GM12878 (cell line): ENCODE results near the gene HPD. TPM values are rescaled to one million over a fixed set of nuclear protein-coding genes. Genes with fewer than 3 reads are reported as not detected.

Experiments
- EGR1 ChIP-seq, 2 experiments: IDR thresholded peaks; 1 replicate in 1 of 2; 2 replicates in 1 of 2; pipeline ENCODE4 v1.6.1; 2011 to 2012; ENCODE audit warnings: low read depth in 2 of 2, low read length in 2 of 2, borderline replicate concordance in 1 of 2, mild to moderate bottlenecking in 1 of 2, moderate library complexity in 1 of 2
- ELK1 ChIP-seq: IDR thresholded peaks from 2 replicates; pipeline ENCODE4 v1.6.1; 2012; ENCODE audit warnings: low read depth, low read length, improper control_type of control experiment
- MTA2 ChIP-seq: fragments of 450-650 bp; IDR thresholded peaks from 2 replicates; pipeline ENCODE4 v1.6.1; 2016; ENCODE audit warnings: low read depth, mild to moderate bottlenecking, moderate library complexity
- NBN ChIP-seq: fragments of 450-650 bp; IDR thresholded peaks from 2 replicates; pipeline ENCODE4 v1.6.1; 2016
- NR2C2 ChIP-seq: IDR thresholded peaks from 2 replicates; pipeline ENCODE4 v1.6.1; 2011; ENCODE audit warnings: borderline replicate concordance, low read depth; ENCODE audit not compliant: control insufficient read depth, insufficient read length
- PBX3 ChIP-seq: IDR thresholded peaks from 2 replicates; pipeline ENCODE4 v1.6.1; 2011; ENCODE audit warnings: mild to moderate bottlenecking, low read depth, low read length, moderate library complexity; ENCODE audit not compliant: insufficient replicate concordance
- RELA ChIP-seq: fragments of 450-650 bp; IDR thresholded peaks from 2 replicates; pipeline ENCODE4 v1.8.0; 2014; ENCODE audit warnings: borderline replicate concordance; ENCODE audit not compliant: partially characterized antibody
- SMAD1 ChIP-seq: fragments of 450-650 bp; IDR thresholded peaks from 2 replicates; pipeline ENCODE4 v1.6.1; 2018; ENCODE audit warnings: mild to moderate bottlenecking, low read depth; ENCODE audit not compliant: partially characterized antibody
- SMC3 ChIP-seq: IDR thresholded peaks from 2 replicates; pipeline ENCODE4 v1.6.1; 2011; ENCODE audit warnings: low read length, improper control_type of control experiment, borderline replicate concordance
- TAF1 ChIP-seq: IDR thresholded peaks from 2 replicates; pipeline ENCODE4 v1.6.1; 2011; ENCODE audit warnings: mild to moderate bottlenecking, low read depth, low read length, borderline replicate concordance
- YBX1 ChIP-seq: fragments of 450-650 bp; IDR thresholded peaks from 2 replicates; pipeline ENCODE4 v1.6.1; 2016; ENCODE audit warnings: antibody characterized with exemption
- ZBTB11 ChIP-seq: fragments of 450-650 bp; formaldehyde crosslinking; IDR thresholded peaks from 2 replicates; pipeline ENCODE4 v1.5.0; 2022; ENCODE audit warnings: mild to moderate bottlenecking, missing genetic modification characterization
- polyA plus RNA-seq, 11 experiments: library from polyadenylated mRNA; depleted of rRNA in 4 of 11; unstranded in 6 of 11; stranded (reverse) in 5 of 11; fragments of >200 nt; fragmentation: Nextera tagmentation in 4 of 11; fragmentation: Illumina TruSeq in 1 of 11; extraction: Ambion mirVana in 4 of 11; extraction: Trizol in 1 of 11; gene quantifications; 1 replicate in 1 of 11; 2 replicates in 10 of 11; pipeline versions ENCODE4 v1.2.1 to v1.2.3, GENCODE V29; 2011 to 2016; ENCODE audit warnings: inconsistent platforms in 2 of 11, missing spikeins in 2 of 11, low read depth in 1 of 11
- total RNA-seq, 4 experiments: library from RNA; depleted of rRNA in 3 of 4; stranded (reverse); fragments of >200 nt in 3 of 4; fragmentation: Illumina TruSeq in 1 of 4; extraction: Trizol in 1 of 4; gene quantifications; 2 replicates each; pipeline versions ENCODE4 v1.2.1 to v1.2.3, GENCODE V29; 2013 to 2021
- TF ChIP-seq, protein P1 (sequence below): fragments of 450-650 bp; IDR thresholded peaks from 2 replicates; pipeline ENCODE4 v1.6.1; 2017; ENCODE audit warnings: mild to moderate bottlenecking, moderate library complexity
- TF ChIP-seq, protein P2 (sequence below): fragments of 450-650 bp; formaldehyde crosslinking; IDR thresholded peaks from 2 replicates; pipeline ENCODE4 v1.4.0; 2020; ENCODE audit warnings: mild to moderate bottlenecking, moderate library complexity

HPD gene
- total and polyA plus RNA-seq, 10 of the 15 experiments (the other 5 are each of a cell fraction or from before 2014, with no cell fraction given), result 0.04 to 0.69 (median 0.28) TPM; not detected in 7

GRCh38 chr12:121789800-121790728 is 68.6 kb downstream of the HPD start (continued):
- TF ChIP-seq ZBTB11, result no peak
- TF ChIP-seq TAF1, result 0 out of 2 replicates have a peak, but pooled peaks have one; percentile 38
- TF ChIP-seq ELK1, result no peak
- TF ChIP-seq NBN, result peak; percentile 86
- TF ChIP-seq, protein P1, sequence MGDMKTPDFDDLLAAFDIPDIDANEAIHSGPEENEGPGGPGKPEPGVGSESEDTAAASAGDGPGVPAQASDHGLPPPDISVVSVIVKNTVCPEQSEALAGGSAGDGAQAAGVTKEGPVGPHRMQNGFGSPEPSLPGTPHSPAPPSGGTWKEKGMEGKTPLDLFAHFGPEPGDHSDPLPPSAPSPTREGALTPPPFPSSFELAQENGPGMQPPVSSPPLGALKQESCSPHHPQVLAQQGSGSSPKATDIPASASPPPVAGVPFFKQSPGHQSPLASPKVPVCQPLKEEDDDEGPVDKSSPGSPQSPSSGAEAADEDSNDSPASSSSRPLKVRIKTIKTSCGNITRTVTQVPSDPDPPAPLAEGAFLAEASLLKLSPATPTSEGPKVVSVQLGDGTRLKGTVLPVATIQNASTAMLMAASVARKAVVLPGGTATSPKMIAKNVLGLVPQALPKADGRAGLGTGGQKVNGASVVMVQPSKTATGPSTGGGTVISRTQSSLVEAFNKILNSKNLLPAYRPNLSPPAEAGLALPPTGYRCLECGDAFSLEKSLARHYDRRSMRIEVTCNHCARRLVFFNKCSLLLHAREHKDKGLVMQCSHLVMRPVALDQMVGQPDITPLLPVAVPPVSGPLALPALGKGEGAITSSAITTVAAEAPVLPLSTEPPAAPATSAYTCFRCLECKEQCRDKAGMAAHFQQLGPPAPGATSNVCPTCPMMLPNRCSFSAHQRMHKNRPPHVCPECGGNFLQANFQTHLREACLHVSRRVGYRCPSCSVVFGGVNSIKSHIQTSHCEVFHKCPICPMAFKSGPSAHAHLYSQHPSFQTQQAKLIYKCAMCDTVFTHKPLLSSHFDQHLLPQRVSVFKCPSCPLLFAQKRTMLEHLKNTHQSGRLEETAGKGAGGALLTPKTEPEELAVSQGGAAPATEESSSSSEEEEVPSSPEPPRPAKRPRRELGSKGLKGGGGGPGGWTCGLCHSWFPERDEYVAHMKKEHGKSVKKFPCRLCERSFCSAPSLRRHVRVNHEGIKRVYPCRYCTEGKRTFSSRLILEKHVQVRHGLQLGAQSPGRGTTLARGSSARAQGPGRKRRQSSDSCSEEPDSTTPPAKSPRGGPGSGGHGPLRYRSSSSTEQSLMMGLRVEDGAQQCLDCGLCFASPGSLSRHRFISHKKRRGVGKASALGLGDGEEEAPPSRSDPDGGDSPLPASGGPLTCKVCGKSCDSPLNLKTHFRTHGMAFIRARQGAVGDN, result peak; percentile 90
- peak; percentile 29 for TF ChIP-seq RELA
- peak; percentile 63 for TF ChIP-seq MTA2
- TF ChIP-seq, protein P2, sequence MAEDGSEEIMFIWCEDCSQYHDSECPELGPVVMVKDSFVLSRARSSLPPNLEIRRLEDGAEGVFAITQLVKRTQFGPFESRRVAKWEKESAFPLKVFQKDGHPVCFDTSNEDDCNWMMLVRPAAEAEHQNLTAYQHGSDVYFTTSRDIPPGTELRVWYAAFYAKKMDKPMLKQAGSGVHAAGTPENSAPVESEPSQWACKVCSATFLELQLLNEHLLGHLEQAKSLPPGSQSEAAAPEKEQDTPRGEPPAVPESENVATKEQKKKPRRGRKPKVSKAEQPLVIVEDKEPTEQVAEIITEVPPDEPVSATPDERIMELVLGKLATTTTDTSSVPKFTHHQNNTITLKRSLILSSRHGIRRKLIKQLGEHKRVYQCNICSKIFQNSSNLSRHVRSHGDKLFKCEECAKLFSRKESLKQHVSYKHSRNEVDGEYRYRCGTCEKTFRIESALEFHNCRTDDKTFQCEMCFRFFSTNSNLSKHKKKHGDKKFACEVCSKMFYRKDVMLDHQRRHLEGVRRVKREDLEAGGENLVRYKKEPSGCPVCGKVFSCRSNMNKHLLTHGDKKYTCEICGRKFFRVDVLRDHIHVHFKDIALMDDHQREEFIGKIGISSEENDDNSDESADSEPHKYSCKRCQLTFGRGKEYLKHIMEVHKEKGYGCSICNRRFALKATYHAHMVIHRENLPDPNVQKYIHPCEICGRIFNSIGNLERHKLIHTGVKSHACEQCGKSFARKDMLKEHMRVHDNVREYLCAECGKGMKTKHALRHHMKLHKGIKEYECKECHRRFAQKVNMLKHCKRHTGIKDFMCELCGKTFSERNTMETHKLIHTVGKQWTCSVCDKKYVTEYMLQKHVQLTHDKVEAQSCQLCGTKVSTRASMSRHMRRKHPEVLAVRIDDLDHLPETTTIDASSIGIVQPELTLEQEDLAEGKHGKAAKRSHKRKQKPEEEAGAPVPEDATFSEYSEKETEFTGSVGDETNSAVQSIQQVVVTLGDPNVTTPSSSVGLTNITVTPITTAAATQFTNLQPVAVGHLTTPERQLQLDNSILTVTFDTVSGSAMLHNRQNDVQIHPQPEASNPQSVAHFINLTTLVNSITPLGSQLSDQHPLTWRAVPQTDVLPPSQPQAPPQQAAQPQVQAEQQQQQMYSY (CRISPR knock-in tag), result no peak
- TF ChIP-seq NR2C2, result no peak
- no peak for TF ChIP-seq PBX3
- peak in 1 of 2 experiments; percentile 63; a peak in 2 of 3 replicates for TF ChIP-seq EGR1 (IDR thresholded peaks at IDR 0.05; ENCODE audit: borderline replicate concordance in 1 of 2, low read depth in 2 of 2, low read length in 2 of 2)
- TF ChIP-seq SMAD1, result no peak
- no peak for TF ChIP-seq SMC3
- TF ChIP-seq YBX1, result no peak
